Transverse colon (tissue), 4 donors: Measurements from ENCODE around the gene DMD.

Experiments
- CTCF ChIP-seq, 5 experiments: fragments of 200-600 bp in 3 of 5; fragments of 450-650 bp in 2 of 5; sonication (generic) in 3 of 5; IDR thresholded peaks; 1 replicate in 2 of 5; 2 replicates in 3 of 5; pipeline ENCODE4 v1.5.1; 2016 to 2017; ENCODE audit warnings: antibody characterized with exemption in 5 of 5, inconsistent platforms in 3 of 5, mild to moderate bottlenecking in 2 of 5, moderate library complexity in 1 of 5
- EP300 ChIP-seq: sonication (generic); formaldehyde crosslinking; IDR thresholded peaks from one replicate; pipeline ENCODE4 v1.6.1; 2017; ENCODE audit warnings: antibody characterized with exemption, low read depth
- POLR2A ChIP-seq: fragments of 450-650 bp; IDR thresholded peaks from one replicate; pipeline ENCODE4 v1.6.1; 2016; ENCODE audit warnings: antibody characterized with exemption, mild to moderate bottlenecking, moderate library complexity
- POLR2AphosphoS5 ChIP-seq, 3 donors: sonication (generic); formaldehyde crosslinking; IDR thresholded peaks; one replicate each; pipeline ENCODE4 v1.6.1; 2016; ENCODE audit warnings: antibody characterized with exemption in 3 of 3

- no peak for TF ChIP-seq CTCF (IDR thresholded peaks at IDR 0.05)
- TF ChIP-seq POLR2A = no peak
- no peak for TF ChIP-seq POLR2AphosphoS5 (IDR thresholded peaks at IDR 0.05)
- TF ChIP-seq EP300 = no peak
These were observed 2075.2 kb downstream of the DMD start for GRCh38 chrX:31136144-31136611.
